HG03432 (cell line): ENCODE results near the gene ZNF273.
A peak's percentile ranks its signal among the peaks of the same experiment; 100 is the strongest.
"Not testable (repeated sequence)": the region's sequence is repeated elsewhere in the genome, so short reads cannot be mapped to it uniquely, and the experiment has no call there.

Experiments used
- ATAC-seq: cut with Tn5 transposase; IDR thresholded peaks from one replicate; pipeline ENCODE4 v1.9.1; 2021; ENCODE audit warnings: mild to moderate bottlenecking, moderate library complexity; ENCODE audit not compliant: unreplicated experiment

Gene ZNF273

GRCh38 chr7:64944667-64945502 lies 41.8 kb downstream of the ZNF273 start:
- not testable (repeated sequence) for ATAC-seq

- no peak for ATAC-seq
Observed at GRCh38 chr7:64945503-64946175, 42.6 kb downstream of the ZNF273 start.

GRCh38 chr7:64946772-64947171 lies 43.7 kb downstream of the ZNF273 start:
- ATAC-seq: no peak

GRCh38 chr7:64947252-64948000 lies 44.4 kb downstream of the ZNF273 start:
- no peak for ATAC-seq

DNA sequence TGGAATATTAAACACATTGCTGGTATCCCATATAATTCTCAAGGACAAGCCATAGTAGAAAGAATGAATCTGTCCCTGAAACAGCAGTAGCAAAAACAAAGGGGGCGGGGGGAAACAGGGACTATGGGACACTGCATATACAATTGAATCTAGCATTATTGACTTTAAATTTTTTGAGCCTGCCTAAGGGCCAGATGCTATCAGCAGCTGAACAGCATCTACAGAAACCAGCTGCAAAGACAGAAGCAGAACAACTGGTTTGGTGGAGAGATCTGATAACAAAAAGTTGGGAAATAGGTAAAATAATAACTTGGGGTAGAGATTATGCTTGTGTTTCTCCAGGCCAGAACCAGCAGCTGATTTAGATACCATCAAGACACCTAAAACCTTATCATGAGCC lies 45.7 kb downstream of the ZNF273 start:
- ATAC-seq: not testable (repeated sequence)

GRCh38 chr7:64950673-64951072 lies 47.6 kb downstream of the ZNF273 start:
- ATAC-seq: not testable (repeated sequence)

DNA sequence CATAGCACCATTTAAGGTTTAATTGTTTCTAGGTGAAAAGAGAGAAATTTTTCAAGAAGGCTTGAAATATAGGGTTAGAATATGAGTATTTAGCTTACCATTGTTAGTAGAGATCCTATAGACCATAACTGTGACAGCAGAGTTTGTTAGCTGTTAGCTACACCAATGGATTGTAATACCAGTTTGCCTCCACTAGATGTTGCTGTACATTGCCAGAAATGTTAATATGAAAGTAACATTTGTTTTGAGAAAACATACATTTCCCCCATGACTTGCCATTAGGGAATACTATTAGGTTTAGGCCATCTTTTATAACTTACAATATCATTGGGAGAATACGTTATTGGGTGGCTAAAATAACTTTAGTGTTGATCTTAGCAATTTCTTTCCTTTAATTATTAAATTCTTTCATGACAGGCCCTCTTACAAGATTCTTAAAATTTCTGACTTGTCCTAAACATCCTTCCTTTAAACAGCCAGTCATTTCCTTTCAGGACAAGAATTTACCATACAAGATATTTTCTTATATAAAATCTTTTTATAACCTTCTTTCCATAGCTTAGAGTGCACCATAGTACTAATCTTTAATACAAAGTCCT lies 48.3 kb downstream of the ZNF273 start:
- ATAC-seq: peak; percentile 72

DNA sequence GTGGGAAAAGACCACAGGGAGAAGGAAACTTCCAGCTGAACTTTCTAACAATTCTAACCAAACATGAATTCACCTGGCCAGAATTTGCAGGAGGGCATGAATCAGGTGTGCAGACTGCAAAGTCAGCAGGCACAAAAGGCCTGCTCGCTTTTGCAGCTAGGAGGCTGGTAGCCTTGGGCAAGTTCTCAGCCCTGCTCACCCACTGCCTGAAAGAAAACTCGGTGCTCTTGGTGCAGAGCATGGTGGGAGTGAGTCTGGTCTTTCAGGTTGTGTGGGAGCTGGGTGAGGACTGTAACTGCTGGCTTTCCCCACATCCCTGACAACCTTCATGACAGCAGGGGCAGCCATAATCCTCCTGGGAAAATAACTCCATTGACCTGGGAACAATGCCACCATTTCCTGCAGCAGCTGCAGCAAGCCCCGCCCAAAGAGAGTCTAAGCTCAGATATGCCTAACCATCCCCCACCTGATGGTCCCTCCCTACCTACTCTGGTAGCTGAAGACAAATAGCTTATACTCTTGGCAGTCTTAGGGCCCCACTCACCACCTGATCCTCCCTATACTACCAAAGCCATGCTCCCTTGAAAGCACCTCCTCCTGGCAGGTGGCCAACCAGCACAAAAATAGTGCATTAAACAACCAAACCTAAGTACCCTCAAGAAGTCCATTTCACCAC lies 56.1 kb downstream of the ZNF273 start:
- no peak for ATAC-seq

- ATAC-seq: no peak
Observed at GRCh38 chr7:64965594-64965993, 62.5 kb downstream of the ZNF273 start.

DNA sequence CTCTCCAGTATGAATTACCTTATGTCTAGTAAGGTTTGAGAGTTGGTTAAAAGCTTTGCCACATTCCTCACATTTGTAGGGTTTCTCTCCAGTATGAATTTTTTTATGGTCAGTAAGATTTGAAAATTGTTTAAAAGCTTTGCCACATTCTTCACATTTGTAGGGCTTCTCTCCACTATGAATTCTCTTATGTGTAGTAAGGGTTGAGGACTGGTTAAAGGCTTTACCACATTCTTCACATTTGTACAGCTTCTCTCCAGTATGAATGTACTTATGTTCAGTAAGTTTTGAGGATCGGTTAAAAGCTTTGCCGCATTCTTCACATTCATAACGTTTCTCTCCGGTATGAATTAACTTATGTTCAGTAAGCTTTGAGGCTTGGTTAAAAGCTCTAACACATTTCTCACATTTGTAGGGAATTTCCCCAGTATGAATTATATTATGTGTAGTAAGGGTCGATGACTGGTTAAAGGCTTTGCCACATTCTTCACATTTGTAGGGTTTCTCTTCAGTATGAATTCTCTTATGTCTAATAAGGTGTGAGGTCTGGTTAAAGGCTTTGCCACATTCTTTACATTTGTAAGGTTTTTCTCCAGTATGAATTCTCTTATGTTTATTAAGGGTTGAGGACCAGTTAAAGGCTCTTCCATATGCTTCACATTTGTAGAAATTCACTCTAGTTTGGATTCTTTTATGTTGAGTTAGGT lies 75.6 kb downstream of the ZNF273 start:
- ATAC-seq: no peak
